Skeletal muscle tissue (tissue), 4 donors: ENCODE results near the gene S1PR3. TPM values are rescaled to one million over a fixed set of nuclear protein-coding genes. Genes with fewer than 3 reads are reported as not detected.

Experiments used
- H3K27ac ChIP-seq: one replicate; pipeline ENCODE4 v1.7.0; 2013; ENCODE audit warnings: mild to moderate bottlenecking, low read depth, low read length, inconsistent platforms
- H3K27me3 ChIP-seq, 3 donors: one replicate each; pipeline ENCODE4 v1.7.0; 2013; ENCODE audit warnings: low read length in 3 of 3; ENCODE audit not compliant: control insufficient read depth in 3 of 3, insufficient read depth in 3 of 3
- H3K36me3 ChIP-seq, 3 donors: one replicate each; pipeline ENCODE4 v1.7.0; 2013; ENCODE audit warnings: low read length in 3 of 3; ENCODE audit not compliant: control insufficient read depth in 3 of 3, insufficient read depth in 3 of 3
- H3K4me1 ChIP-seq, 3 donors: one replicate each; pipeline ENCODE4 v1.7.0; 2013; ENCODE audit warnings: low read length in 3 of 3, mild to moderate bottlenecking in 3 of 3; ENCODE audit not compliant: control insufficient read depth in 3 of 3, insufficient read depth in 3 of 3
- H3K4me3 ChIP-seq, 3 donors: one replicate each; pipeline ENCODE4 v1.7.0; 2013; ENCODE audit warnings: low read length in 3 of 3
- H3K9ac ChIP-seq, 3 donors: one replicate each; pipeline ENCODE4 v1.7.0; 2013; ENCODE audit warnings: low read length in 3 of 3, mild to moderate bottlenecking in 3 of 3, moderate library complexity in 2 of 3, low read depth in 1 of 3
- H3K9me3 ChIP-seq, 3 donors: one replicate each; pipeline ENCODE4 v1.7.0; 2013; ENCODE audit warnings: low read length in 3 of 3; ENCODE audit not compliant: control insufficient read depth in 3 of 3
- total RNA-seq: library from RNA; depleted of rRNA; stranded (reverse); fragments of >200 nt; gene quantifications from one replicate; pipeline ENCODE4 v1.2.3, GENCODE V29; 2014
- donor health status: Osteomylitis.

The S1PR3 gene
- total RNA-seq, 1 donor from 2014 or later: 12.5 TPM

DNA sequence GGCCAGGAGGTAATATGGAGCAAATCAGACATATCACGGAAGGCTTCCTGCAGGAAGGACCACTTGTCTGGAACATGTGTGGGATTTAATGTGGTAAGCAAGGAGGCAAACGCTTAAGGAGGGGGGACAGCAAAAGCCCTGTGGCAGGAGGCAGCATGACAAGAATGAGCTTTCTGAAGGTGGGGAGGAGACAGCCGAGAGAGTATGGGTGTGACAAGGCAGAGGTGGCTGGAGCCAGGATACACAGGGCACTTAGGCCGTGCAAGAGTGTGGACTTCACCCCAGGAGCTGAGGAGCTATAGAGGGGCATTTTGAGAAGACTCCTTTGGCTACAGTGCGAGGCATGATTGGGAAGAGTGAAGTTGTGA is 14.4 kb upstream of the S1PR3 start:
- peaks cover 0 to 2% (median 0%) of the 10 kb centered on the region in 3 donors for H3K4me1 ChIP-seq
- no peaks in the 10 kb centered on the region for H3K36me3 ChIP-seq
- H3K9me3 ChIP-seq: peaks cover 0 to 5% (median 0%) of the 10 kb centered on the region in 3 donors
- H3K4me3 ChIP-seq: no peak overlapping the region
- H3K27me3 ChIP-seq: peaks cover 0 to 3% (median 2%) of the 10 kb centered on the region in 3 donors
- no peak overlapping the region for H3K9ac ChIP-seq
- H3K27ac ChIP-seq: no peak overlapping the region

DNA sequence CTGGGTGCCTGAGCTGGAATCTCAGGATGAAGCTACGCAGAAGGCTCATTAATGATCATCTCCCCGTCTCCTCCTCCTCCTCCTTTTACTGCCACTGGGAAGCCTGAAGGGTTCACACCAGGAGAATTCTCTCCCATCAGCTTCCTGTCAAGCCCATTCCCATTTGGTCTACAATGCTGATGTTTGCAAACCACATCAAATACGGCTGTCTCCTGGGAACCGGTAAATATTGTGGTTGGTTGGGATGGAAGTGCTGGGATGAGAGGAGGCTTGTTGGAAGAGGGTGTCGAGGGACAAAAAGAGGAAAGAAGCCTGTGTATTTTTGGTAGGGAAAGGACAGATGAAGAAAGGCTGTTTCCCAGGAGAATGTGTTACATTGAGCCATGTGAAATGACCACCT is 13.2 kb upstream of the S1PR3 start:
- Histone ChIP-seq H3K27me3 (peaks cover 0 to 2% (median 0%) of the 10 kb centered on the region in 3 donors), H3K9me3 (peaks cover 0 to 2% (median 0%) of the 10 kb centered on the region in 3 donors), H3K36me3 (no peaks in the 10 kb centered on the region), H3K27ac (no peak overlapping the region), H3K4me3 (no peak overlapping the region), H3K4me1 (peaks cover 0 to 2% (median 0%) of the 10 kb centered on the region in 3 donors), H3K9ac (no peak overlapping the region)

DNA sequence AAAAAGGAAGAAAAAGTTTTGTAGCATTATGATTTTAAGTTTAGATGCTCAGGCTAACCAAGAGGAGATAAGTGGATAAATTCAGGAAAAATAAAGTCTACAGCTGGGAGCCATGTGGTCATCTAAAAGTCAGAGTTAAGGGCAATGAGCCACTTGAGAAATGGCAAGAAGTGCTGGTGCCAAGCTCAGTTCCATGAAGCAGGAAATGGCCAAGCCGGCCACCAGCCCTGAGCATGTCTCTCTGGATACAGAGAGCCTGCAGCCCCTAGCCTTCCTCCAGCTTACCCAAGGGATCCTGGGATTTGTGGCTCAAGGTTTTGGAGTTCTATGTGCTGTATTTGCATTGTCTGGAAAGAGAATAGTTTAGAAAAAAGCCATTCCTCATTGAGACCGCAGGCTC is 12.2 kb upstream of the S1PR3 start:
- H3K36me3 ChIP-seq: no peaks in the 10 kb centered on the region
- H3K4me1 ChIP-seq: peaks cover 0 to 2% (median 0%) of the 10 kb centered on the region in 3 donors

DNA sequence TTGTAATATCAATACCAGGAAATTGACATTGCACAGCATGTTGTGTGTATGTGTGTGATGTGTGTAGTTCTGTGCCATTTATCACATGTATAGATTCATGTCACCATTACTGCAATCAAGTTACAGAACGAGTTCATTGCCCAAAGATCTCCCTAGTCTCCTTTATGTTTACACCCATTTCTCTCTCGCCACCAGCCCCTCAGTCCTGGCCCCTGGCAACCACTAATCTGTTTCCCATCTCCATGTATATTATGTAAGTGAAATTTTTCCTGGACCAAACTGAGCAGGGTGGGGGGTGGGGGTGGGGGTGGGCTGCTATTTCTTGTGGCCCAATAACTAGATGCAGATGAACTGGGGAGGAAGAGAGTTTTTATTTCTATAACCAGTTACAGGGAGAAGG is 11.5 kb upstream of the S1PR3 start:
- H3K9me3 ChIP-seq: no peaks in the 10 kb centered on the region
- H3K4me1 ChIP-seq: peaks cover 0 to 2% (median 0%) of the 10 kb centered on the region in 3 donors
- no peaks in the 10 kb centered on the region for H3K36me3 ChIP-seq
- H3K27ac ChIP-seq: no peak overlapping the region
- no peak overlapping the region for H3K9ac ChIP-seq
- peaks cover 0 to 2% (median 0%) of the 10 kb centered on the region in 3 donors for H3K27me3 ChIP-seq
- no peak overlapping the region for H3K4me3 ChIP-seq

More for the DNA sequence above, 12.2 kb upstream of the S1PR3 start:
- Histone ChIP-seq H3K9me3 (no peaks in the 10 kb centered on the region), H3K9ac (no peak overlapping the region), H3K4me3 (no peak overlapping the region), H3K27me3 (peaks cover 0 to 2% (median 0%) of the 10 kb centered on the region in 3 donors), H3K27ac (no peak overlapping the region)

DNA sequence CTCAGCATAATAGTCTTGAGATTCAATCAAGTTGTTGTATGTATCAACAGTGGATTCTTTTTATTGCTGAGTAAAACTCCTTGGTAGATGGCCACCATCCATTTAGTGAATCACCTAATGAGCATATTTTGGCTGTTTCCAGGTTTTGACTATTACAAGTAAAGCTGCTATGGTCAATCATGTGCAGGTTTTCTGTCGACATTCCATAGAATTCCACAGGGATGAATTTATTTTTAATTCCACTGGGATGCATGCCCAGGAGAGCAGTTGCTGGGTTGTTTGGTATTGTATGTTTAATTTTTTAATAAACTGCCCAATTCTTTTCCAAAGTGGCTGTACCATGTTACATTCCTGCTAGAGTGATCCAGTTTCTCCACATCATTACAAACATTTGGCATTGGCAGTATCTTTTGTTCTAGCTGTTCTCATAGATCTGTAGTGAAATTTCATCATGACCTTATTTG is 10.5 kb upstream of the S1PR3 start:
- Histone ChIP-seq H3K9me3 (no peaks in the 10 kb centered on the region), H3K36me3 (no peaks in the 10 kb centered on the region), H3K27me3 (peaks cover 0 to 2% (median 0%) of the 10 kb centered on the region in 3 donors), H3K4me1 (peaks cover 0 to 2% (median 0%) of the 10 kb centered on the region in 3 donors), H3K27ac (no peak overlapping the region), H3K4me3 (no peak overlapping the region), H3K9ac (no peak overlapping the region)

DNA sequence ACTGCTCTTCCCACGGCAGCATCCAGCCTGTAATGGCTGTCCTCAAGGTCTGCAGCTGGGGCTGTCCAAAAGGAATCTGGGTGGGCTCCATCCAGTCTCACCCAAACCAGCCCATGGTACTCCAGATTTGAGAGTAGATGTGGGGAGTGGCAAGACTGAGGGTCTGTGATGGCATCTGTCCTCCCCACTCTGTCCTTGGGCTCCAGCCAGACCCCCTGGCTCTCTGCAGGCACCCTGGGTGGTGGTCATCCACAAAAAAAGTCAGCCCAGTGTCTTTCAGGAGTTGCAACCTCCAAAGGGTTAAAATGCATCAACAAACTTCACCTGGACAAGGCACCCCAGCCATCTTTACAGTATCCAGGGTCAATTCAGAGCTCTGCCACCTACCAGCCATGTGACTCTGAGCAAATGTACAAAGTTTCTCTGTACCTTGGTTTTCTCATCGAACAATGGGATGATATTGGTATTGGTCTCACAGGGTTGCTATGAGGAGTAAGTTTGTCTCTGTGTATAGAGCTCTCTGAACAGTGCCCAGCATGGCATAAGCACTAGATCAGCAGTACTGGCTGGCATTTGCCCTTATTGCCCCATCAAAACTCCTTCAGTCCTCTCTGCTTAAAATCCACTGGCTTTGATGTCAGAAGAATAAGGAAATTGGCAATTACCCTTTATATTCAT is 7.3 kb upstream of the S1PR3 start:
- Histone ChIP-seq H3K27me3 (peaks cover 0 to 2% (median 0%) of the 10 kb centered on the region in 3 donors), H3K9me3 (no peaks in the 10 kb centered on the region), H3K4me1 (no peaks in the 10 kb centered on the region), H3K27ac (no peak overlapping the region), H3K9ac (no peak overlapping the region), H3K36me3 (no peaks in the 10 kb centered on the region), H3K4me3 (no peak overlapping the region)

DNA sequence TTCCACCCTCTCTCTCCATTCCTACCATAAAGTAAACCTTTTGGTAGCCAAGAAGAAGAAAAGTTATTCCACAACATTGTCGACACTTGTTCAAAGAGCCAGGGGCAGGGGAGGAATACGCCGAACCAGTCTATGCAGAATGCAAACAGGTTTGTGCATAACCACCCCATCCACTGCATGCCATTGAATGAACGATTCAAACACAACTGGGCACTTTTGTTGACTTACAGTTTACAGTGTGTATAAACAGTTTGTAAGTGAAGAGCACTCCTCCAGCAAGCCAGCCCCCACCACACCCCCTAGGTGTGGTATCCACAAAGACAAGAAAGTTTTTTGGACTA is 6.8 kb upstream of the S1PR3 start:
- no peak overlapping the region for H3K9ac ChIP-seq
- H3K4me1 ChIP-seq: no peaks in the 10 kb centered on the region
- H3K9me3 ChIP-seq: no peaks in the 10 kb centered on the region
- no peak overlapping the region for H3K4me3 ChIP-seq
- peaks cover 0 to 3% (median 2%) of the 10 kb centered on the region in 3 donors for H3K27me3 ChIP-seq
- no peaks in the 10 kb centered on the region for H3K36me3 ChIP-seq
- H3K27ac ChIP-seq: no peak overlapping the region

DNA sequence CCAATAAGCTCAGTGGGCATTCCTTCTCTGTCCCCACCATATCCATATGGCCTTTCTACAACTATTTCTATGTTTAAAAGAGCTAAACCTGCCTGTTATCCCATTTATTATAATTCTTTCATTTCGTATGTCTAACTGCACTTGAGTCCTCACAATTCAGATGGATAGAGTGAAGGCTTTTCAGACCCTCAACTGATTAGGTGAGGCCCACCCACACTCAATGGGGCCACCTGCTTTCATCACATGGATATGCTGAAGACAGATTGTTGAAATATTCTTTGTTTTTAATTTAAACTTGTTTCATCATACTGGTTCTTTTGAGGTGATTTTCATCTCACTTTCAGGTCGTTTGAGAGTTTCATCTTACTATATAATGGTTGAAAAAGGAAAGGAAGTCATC is 5.7 kb upstream of the S1PR3 start:
- peaks cover 4 to 6% (median 5%) of the 10 kb centered on the region in 3 donors for H3K27me3 ChIP-seq
- no peak overlapping the region for H3K4me3 ChIP-seq
- H3K4me1 ChIP-seq: no peaks in the 10 kb centered on the region
- no peaks in the 10 kb centered on the region for H3K36me3 ChIP-seq
- no peaks in the 10 kb centered on the region for H3K9me3 ChIP-seq
- no peak overlapping the region for H3K9ac ChIP-seq
- H3K27ac ChIP-seq: no peak overlapping the region

DNA sequence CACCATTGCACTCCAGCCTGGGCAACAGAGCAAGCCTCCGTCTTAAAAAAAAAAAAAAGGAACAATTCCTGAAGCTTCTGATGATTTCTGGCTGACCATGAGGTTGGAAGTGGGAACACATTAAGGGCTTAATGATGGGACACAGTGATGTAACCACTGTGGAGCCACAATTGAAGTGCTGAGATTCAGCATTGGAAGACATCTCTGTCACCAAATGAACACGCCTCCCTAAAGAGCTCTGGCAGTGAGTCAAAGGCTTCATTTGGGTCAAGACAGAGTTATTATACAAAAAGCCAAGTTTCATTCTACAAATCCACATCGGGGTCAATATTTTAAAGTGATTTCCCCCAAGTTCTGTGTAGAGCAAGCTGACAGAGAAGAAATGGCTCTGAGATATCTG is 4.5 kb upstream of the S1PR3 start:
- H3K27me3 ChIP-seq: peaks cover 6 to 11% (median 8%) of the 10 kb centered on the region in 3 donors
- no peak overlapping the region for H3K27ac ChIP-seq
- no peak overlapping the region for H3K9ac ChIP-seq
- H3K4me1 ChIP-seq: peaks cover 2 to 4% (median 2%) of the 10 kb centered on the region in 3 donors
- no peaks in the 10 kb centered on the region for H3K9me3 ChIP-seq
- H3K4me3 ChIP-seq: no peak overlapping the region
- no peaks in the 10 kb centered on the region for H3K36me3 ChIP-seq

DNA sequence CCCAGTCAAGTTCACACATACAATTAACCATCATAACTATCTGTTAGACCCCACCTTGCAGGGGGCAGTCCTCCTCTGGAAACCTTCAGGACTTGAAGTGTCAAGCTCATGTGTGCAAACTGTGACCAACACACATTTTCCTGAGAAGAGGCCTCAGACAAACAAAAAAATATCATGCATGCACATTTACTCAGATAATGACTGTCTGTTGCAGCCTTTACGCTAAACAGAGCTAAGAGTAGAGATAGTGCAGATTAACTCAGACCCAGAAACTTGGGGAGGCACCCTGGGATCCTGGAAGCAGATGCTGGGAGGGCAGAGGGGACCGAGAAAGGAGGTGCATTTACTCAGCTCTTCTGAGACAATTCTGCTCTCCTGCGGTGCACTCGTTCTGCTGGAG is 3.6 kb upstream of the S1PR3 start:
- Histone ChIP-seq H3K27ac (no peak overlapping the region), H3K9ac (no peak overlapping the region), H3K9me3 (no peaks in the 10 kb centered on the region)

More for the DNA sequence above, 3.6 kb upstream of the S1PR3 start:
- H3K27me3 ChIP-seq: peaks cover 10 to 15% (median 11%) of the 10 kb centered on the region in 3 donors
- H3K4me3 ChIP-seq: no peak overlapping the region
- peaks cover 3 to 9% (median 7%) of the 10 kb centered on the region in 3 donors for H3K4me1 ChIP-seq
- no peaks in the 10 kb centered on the region for H3K36me3 ChIP-seq
